GM12891 (cell line): ENCODE measurements around the gene LRRFIP2.

Source experiments
- POLR2A ChIP-seq: IDR thresholded peaks from 2 replicates; pipeline ENCODE4 v1.6.1; 2011; ENCODE audit warnings: low read depth, low read length, control low read depth
- POLR2AphosphoS5 ChIP-seq: IDR thresholded peaks from 2 replicates; pipeline ENCODE4 v1.6.1; 2011; ENCODE audit warnings: low read depth, low read length, control low read depth
- SPI1 ChIP-seq: IDR thresholded peaks from 2 replicates; pipeline ENCODE4 v1.6.1; 2011; ENCODE audit warnings: low read depth, low read length, control low read depth
- TAF1 ChIP-seq: IDR thresholded peaks from 2 replicates; pipeline ENCODE4 v1.6.1; 2011; ENCODE audit warnings: low read depth, low read length, control low read depth

DNA sequence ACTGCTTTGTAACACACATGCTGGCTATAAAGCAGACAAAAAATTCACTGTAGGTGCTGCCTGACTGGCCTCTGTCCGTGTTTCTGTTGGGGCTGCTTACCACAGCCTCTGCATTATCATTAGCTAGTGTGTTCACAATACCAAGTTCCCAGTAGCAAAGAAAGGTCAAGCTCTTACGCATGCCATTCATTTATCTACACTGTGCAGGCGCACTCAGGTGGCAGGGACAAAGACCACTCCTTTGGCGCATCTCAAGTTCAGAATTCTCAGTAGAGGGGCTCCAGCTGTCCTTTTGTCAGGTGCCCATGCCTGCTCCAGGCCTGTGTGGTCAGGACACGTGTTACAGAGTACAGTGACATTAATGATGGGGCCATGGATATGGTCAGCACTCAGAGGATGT lies 158.7 kb downstream of the LRRFIP2 start:
- TF ChIP-seq POLR2AphosphoS5: no peak
- no peak for TF ChIP-seq SPI1
- no peak for TF ChIP-seq POLR2A
- TF ChIP-seq TAF1: no peak
